Stimulated activated CD8-positive, alpha-beta memory T cell treated with anti-CD3 and anti-CD28 coated beads, Interleukin-12 subunit alpha, Interleukin-12 subunit beta, amount 100 ng/mL, for 1 hour (primary cell): ENCODE results near the gene CD38.
"Not testable (repeated sequence)": the region's sequence is repeated elsewhere in the genome, so short reads cannot be mapped to it uniquely, and the experiment has no call there.

Source experiments
- DNase-seq: peaks from one replicate; pipeline ENCODE4 v3.0.0-alpha.2; 2020; ENCODE audit warnings: low read depth

CD38 gene

GRCh38 chr4:15799141-15799540, 21.0 kb downstream of the CD38 start:
- no peak for DNase-seq

GRCh38 chr4:15799701-15800100, 21.6 kb downstream of the CD38 start:
- DNase-seq = no peak

GRCh38 chr4:15802497-15802896, 24.4 kb downstream of the CD38 start:
- DNase-seq = not testable (repeated sequence)

GRCh38 chr4:15805583-15806517, 27.7 kb downstream of the CD38 start:
- peak; percentile 20 for DNase-seq

- no peak for DNase-seq
These were observed 30.9 kb downstream of the CD38 start for GRCh38 chr4:15809058-15809457.

- no peak for DNase-seq
These were observed 31.3 kb downstream of the CD38 start for GRCh38 chr4:15809466-15809865.

GRCh38 chr4:15811703-15812337, 33.7 kb downstream of the CD38 start:
- DNase-seq = no peak

- no peak for DNase-seq
These were observed 54.7 kb downstream of the CD38 start for GRCh38 chr4:15832523-15833451.

GRCh38 chr4:15833801-15834200, 55.7 kb downstream of the CD38 start:
- no peak for DNase-seq

GRCh38 chr4:15836362-15836761, 58.2 kb downstream of the CD38 start:
- no peak for DNase-seq

GRCh38 chr4:15837591-15837990, 59.5 kb downstream of the CD38 start:
- no peak for DNase-seq

- not testable (repeated sequence) for DNase-seq
These were observed 63.1 kb downstream of the CD38 start for GRCh38 chr4:15841194-15841730.

- no peak for DNase-seq
These were observed 69.6 kb downstream of the CD38 start for GRCh38 chr4:15847746-15848145.

GRCh38 chr4:15848191-15848842, 70.2 kb downstream of the CD38 start:
- DNase-seq = no peak

- DNase-seq = no peak
These were observed 73.8 kb downstream of the CD38 start for GRCh38 chr4:15851969-15852368.

- DNase-seq = no peak
These were observed 74.4 kb downstream of the CD38 start for GRCh38 chr4:15852524-15852923.

- DNase-seq = no peak
These were observed 75.2 kb downstream of the CD38 start for GRCh38 chr4:15853345-15853744.

GRCh38 chr4:15855804-15856475, 77.8 kb downstream of the CD38 start:
- DNase-seq = no peak

- DNase-seq = not testable (repeated sequence)
These were observed 83.1 kb downstream of the CD38 start for GRCh38 chr4:15861198-15861597.

GRCh38 chr4:15864651-15865566, 86.8 kb downstream of the CD38 start:
- no peak for DNase-seq
